ENCODE measurements around the gene KDM2B. TPM values are rescaled to one million over a fixed set of nuclear protein-coding genes. Genes with fewer than 3 reads are reported as not detected.

Gene KDM2B
- total RNA-seq, 4 donors from 2014 or later = 13.6 to 23.5 (median 20.0) TPM

- Histone ChIP-seq H3K27me3 (no peaks in the 10 kb centered on the region), H3K4me3 (no peak overlapping the region), H3K4me1 (no peaks in the 10 kb centered on the region), H3K27ac (replicated peaks in 1 of 4) (no peak overlapping the region), H3K9me3 (no peaks in the 10 kb centered on the region), H3K36me3 (peaks cover 0 to 33% (median 20%) of the 10 kb centered on the region in 4 donors)
- DNase-seq (ENCODE audit: extremely low spot score) = no peak
- intact Hi-C loops (cut with DNase I) = no loop called here
- TF ChIP-seq EP300 (IDR thresholded peaks at IDR 0.05) = no peak
- TF ChIP-seq CTCF (IDR thresholded peaks at IDR 0.05) = no peak
- TF ChIP-seq POLR2A (IDR thresholded peaks at IDR 0.05; ENCODE audit: low read depth) = no peak
- WGBS = 91% methylated on average over 6 of the region's 6 CpGs
Observed at GRCh38 chr12:121545480-121545879, 35.3 kb downstream of the KDM2B start.

- intact Hi-C loops (cut with DNase I) = no loop called here
- 91% methylated on average over 8 of the region's 8 CpGs for WGBS
- Histone ChIP-seq H3K9me3 (no peaks in the 10 kb centered on the region), H3K4me3 (no peak overlapping the region), H3K27ac (replicated peaks in 1 of 4) (no peak overlapping the region), H3K36me3 (peaks cover 0 to 25% (median 15%) of the 10 kb centered on the region in 4 donors), H3K4me1 (peaks cover under 1 to 2% (median 1%) of the 10 kb centered on the region in 4 donors), H3K27me3 (no peaks in the 10 kb centered on the region)
- DNase-seq (ENCODE audit: extremely low spot score) = no peak
- no peak for TF ChIP-seq POLR2AphosphoS5 (IDR thresholded peaks at IDR 0.05)
- TF ChIP-seq POLR2A (IDR thresholded peaks at IDR 0.05; ENCODE audit: low read depth) = no peak
- TF ChIP-seq EP300 (IDR thresholded peaks at IDR 0.05) = no peak
- no peak for TF ChIP-seq CTCF (IDR thresholded peaks at IDR 0.05)
Observed at GRCh38 chr12:121543786-121544185, 37.0 kb downstream of the KDM2B start.

GRCh38 chr12:121539908-121540307 is 40.9 kb downstream of the KDM2B start:
- H3K27me3 ChIP-seq = no peaks in the 10 kb centered on the region
- H3K4me1 ChIP-seq = peaks cover 27 to 32% (median 30%) of the 10 kb centered on the region in 4 donors
- TF ChIP-seq CTCF (IDR thresholded peaks at IDR 0.05) = no peak
- no peak for TF ChIP-seq EP300 (IDR thresholded peaks at IDR 0.05)
- no peak for TF ChIP-seq POLR2AphosphoS5 (IDR thresholded peaks at IDR 0.05)
- no peak for TF ChIP-seq POLR2A (IDR thresholded peaks at IDR 0.05; ENCODE audit: low read depth)
- WGBS = 96% methylated on average over 6 of the region's 6 CpGs
- H3K9me3 ChIP-seq = no peaks in the 10 kb centered on the region
- no peak for DNase-seq (ENCODE audit: extremely low spot score)
- no peak overlapping the region for H3K27ac ChIP-seq (replicated peaks in 1 of 4)
- intact Hi-C loops (cut with DNase I) = loop anchor here (5.0 kb wide), 1 partner anchor 32 kb away; no protein-coding TSS in a partner anchor
- H3K4me3 ChIP-seq = no peak overlapping the region
- no peaks in the 10 kb centered on the region for H3K36me3 ChIP-seq

- intact Hi-C loops (cut with DNase I) = loop anchor here (5.0 kb wide), 1 partner anchor 34 kb away; no protein-coding TSS in a partner anchor
- peak overlapping the region in 2 of 4 donors; percentile 77 to 90 for H3K4me3 ChIP-seq
Observed at GRCh38 chr12:121538699-121539061, 42.1 kb downstream of the KDM2B start.

More at GRCh38 chr12:121538699-121539061, 42.1 kb downstream of the KDM2B start:
- Histone ChIP-seq H3K36me3 (peaks cover 0 to 3% (median 0%) of the 10 kb centered on the region in 4 donors), H3K9me3 (no peaks in the 10 kb centered on the region), H3K27ac (replicated peaks in 1 of 4) (peak overlapping the region in 3 of 4 donors; percentile 88 to 97 (median 96)), H3K4me1 (peaks cover 30 to 42% (median 35%) of the 10 kb centered on the region in 4 donors), H3K27me3 (no peaks in the 10 kb centered on the region)
- no peak for TF ChIP-seq CTCF (IDR thresholded peaks at IDR 0.05)
- TF ChIP-seq POLR2AphosphoS5 (IDR thresholded peaks at IDR 0.05) = no peak
- no peak for TF ChIP-seq EP300 (IDR thresholded peaks at IDR 0.05)
- no peak for TF ChIP-seq POLR2A (IDR thresholded peaks at IDR 0.05; ENCODE audit: low read depth)
- 58% methylated on average over 5 of the region's 5 CpGs for WGBS
- DNase-seq (ENCODE audit: extremely low spot score) = no peak

Data from esophagus muscularis mucosa (tissue), 4 donors.